ENCODE data around the gene ABCD1. TPM values are rescaled to one million over a fixed set of nuclear protein-coding genes. Genes with fewer than 3 reads are reported as not detected.

ABCD1 gene
- total and polyA plus RNA-seq, 7 experiments from 2014 or later, result 2.1 to 17.6 (median 7.3) TPM

GRCh38 chrX:153731117-153731844 lies 6.6 kb downstream of the ABCD1 start:
- Mint-ChIP-seq H3K4me3 (no peak overlapping the region), H3K4me1 (peaks cover 0 to 36% (median 19%) of the 10 kb centered on the region in 7 donors), H3K27me3 (no peaks in the 10 kb centered on the region), H3K36me3 (peaks cover 8 to 33% (median 18%) of the 10 kb centered on the region in 5 donors), H3K27ac (peak overlapping the region in 2 of 9 donors; percentile 53 to 54), H3K9me3 (peaks cover 0 to 11% (median 0%) of the 10 kb centered on the region in 11 donors)
- intact Hi-C loops (cut with micrococcal nuclease), result no loop called here
- no peak for ATAC-seq
- H3K27me3 ChIP-seq (ENCODE audit: control insufficient read depth in 2 of 2, insufficient read depth in 2 of 2, low read length in 2 of 2), result no peaks in the 10 kb centered on the region
- no peak overlapping the region for H3K4me3 ChIP-seq (ENCODE audit: low read length)
- POLR2A ChIA-PET, result no interaction called here
- CTCF ChIA-PET, result no interaction called here
- H3K4me1 ChIP-seq (ENCODE audit: control insufficient read depth in 2 of 2, insufficient read depth in 2 of 2, low read length in 2 of 2), result peaks cover 3 to 15% of the 10 kb centered on the region in 2 donors
- peaks cover 0 to 4% (median 0%) of the 10 kb centered on the region in 3 experiments for H3K36me3 ChIP-seq (ENCODE audit: control insufficient read depth in 2 of 3, insufficient read depth in 3 of 3, low read length in 3 of 3)
- H3K9me3 ChIP-seq (ENCODE audit: control insufficient read depth in 2 of 3, low read length in 3 of 3), result no peaks in the 10 kb centered on the region
- no peak for DNase-seq
- no peak overlapping the region for H3K27ac ChIP-seq (ENCODE audit: low read depth, low read length)

GRCh38 chrX:153731845-153732215 lies 7.2 kb downstream of the ABCD1 start:
- no peak overlapping the region for H3K27ac ChIP-seq (ENCODE audit: low read depth, low read length)
- H3K9me3 Mint-ChIP-seq, result peaks cover 0 to 11% (median 0%) of the 10 kb centered on the region in 11 donors

DNA sequence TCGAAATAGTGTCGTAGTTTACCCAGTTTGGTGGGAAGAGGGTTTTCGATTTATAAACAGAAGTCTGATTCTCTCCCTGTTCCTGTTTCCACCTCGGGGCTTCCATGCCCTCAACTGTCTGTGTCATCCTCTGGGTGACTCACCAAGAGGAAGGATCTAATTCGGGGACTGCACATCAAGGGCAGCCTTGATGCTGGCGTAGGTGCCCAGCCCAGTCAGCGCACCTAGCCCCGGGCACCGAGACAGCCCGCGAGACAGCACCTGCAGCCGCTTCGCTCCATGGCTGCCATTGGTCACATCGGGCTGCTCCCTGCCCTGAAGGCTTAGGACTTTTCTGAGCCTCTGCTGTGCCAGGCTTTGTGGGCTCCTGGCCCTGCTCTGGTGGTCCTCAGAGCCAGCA lies 7.7 kb downstream of the ABCD1 start:
- Mint-ChIP-seq H3K9me3 (peaks cover 0 to 11% (median 0%) of the 10 kb centered on the region in 11 donors), H3K27me3 (no peaks in the 10 kb centered on the region), H3K4me3 (no peak overlapping the region), H3K36me3 (peaks cover 8 to 33% (median 18%) of the 10 kb centered on the region in 5 donors), H3K4me1 (peaks cover 0 to 29% (median 12%) of the 10 kb centered on the region in 7 donors), H3K27ac (peak overlapping the region in 1 of 9 donors; percentile 62)
- no peaks in the 10 kb centered on the region for H3K27me3 ChIP-seq (ENCODE audit: control insufficient read depth in 2 of 2, insufficient read depth in 2 of 2, low read length in 2 of 2)
- intact Hi-C loops (cut with micrococcal nuclease), result no loop called here
- ATAC-seq, result peak; percentile 80
- no peak overlapping the region for H3K27ac ChIP-seq (ENCODE audit: low read depth, low read length)
- H3K9me3 ChIP-seq (ENCODE audit: control insufficient read depth in 2 of 3, low read length in 3 of 3), result no peaks in the 10 kb centered on the region
- H3K4me3 ChIP-seq (ENCODE audit: low read length), result no peak overlapping the region
- POLR2A ChIA-PET, result no interaction called here
- CTCF ChIA-PET, result no interaction called here
- H3K4me1 ChIP-seq (ENCODE audit: control insufficient read depth in 2 of 2, insufficient read depth in 2 of 2, low read length in 2 of 2), result peaks cover 0 to 5% of the 10 kb centered on the region in 2 donors
- DNase-seq, result no peak
- peaks cover 0 to 12% (median 0%) of the 10 kb centered on the region in 3 experiments for H3K36me3 ChIP-seq (ENCODE audit: control insufficient read depth in 2 of 3, insufficient read depth in 3 of 3, low read length in 3 of 3)

More at GRCh38 chrX:153731845-153732215, 7.2 kb downstream of the ABCD1 start:
- ChIA-PET CTCF (no interaction called here), POLR2A (no interaction called here)
- H3K36me3 Mint-ChIP-seq, result peaks cover 8 to 33% (median 18%) of the 10 kb centered on the region in 5 donors
- H3K4me1 Mint-ChIP-seq, result peaks cover 0 to 34% (median 17%) of the 10 kb centered on the region in 7 donors
- Histone ChIP-seq H3K4me3 (ENCODE audit: low read length) (no peak overlapping the region), H3K9me3 (ENCODE audit: control insufficient read depth in 2 of 3, low read length in 3 of 3) (no peaks in the 10 kb centered on the region), H3K27me3 (ENCODE audit: control insufficient read depth in 2 of 2, insufficient read depth in 2 of 2, low read length in 2 of 2) (no peaks in the 10 kb centered on the region), H3K36me3 (ENCODE audit: control insufficient read depth in 2 of 3, insufficient read depth in 3 of 3, low read length in 3 of 3) (peaks cover 0 to 8% (median 0%) of the 10 kb centered on the region in 3 experiments), H3K4me1 (ENCODE audit: control insufficient read depth in 2 of 2, insufficient read depth in 2 of 2, low read length in 2 of 2) (peaks cover 3 to 9% of the 10 kb centered on the region in 2 donors)
- no peak for DNase-seq
- no peak overlapping the region for H3K4me3 Mint-ChIP-seq
- intact Hi-C loops (cut with micrococcal nuclease), result no loop called here
- no peaks in the 10 kb centered on the region for H3K27me3 Mint-ChIP-seq
- H3K27ac Mint-ChIP-seq, result peak overlapping the region in 1 of 9 donors; percentile 54
- ATAC-seq, result no peak

DNA sequence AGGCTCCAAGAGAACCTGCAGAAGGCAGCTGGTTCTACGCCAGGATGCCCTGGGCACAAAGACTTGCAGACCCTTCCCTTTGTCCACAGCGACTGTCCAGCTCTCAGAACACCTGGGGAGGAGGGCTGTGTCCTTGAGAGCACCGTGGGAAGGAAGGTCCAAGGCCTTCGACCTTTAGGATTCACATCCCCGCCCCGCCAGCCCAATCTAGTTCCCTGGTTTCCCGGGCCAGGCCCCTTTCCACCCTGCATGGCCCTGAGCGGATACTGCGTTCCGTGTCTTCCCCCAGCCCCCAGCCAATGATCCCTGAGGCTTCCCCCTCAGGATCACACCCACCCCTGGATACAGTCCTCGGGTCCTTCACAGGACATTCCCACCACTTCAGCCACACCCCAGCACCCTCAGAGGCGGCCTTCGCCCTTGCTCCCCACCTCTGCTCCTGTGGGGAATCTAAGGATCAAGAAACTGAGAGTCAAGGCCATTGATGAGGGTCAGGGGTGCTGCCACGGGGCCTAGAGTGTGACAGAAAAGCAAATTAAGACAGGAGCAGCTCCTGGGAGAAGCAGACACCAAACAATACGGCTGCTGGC lies 9.1 kb downstream of the ABCD1 start:
- no peaks in the 10 kb centered on the region for H3K4me1 ChIP-seq (ENCODE audit: control insufficient read depth in 2 of 2, insufficient read depth in 2 of 2, low read length in 2 of 2)
- peaks cover 8 to 33% (median 18%) of the 10 kb centered on the region in 5 donors for H3K36me3 Mint-ChIP-seq
- H3K4me3 Mint-ChIP-seq, result no peak overlapping the region
- H3K27ac Mint-ChIP-seq, result peak overlapping the region in 1 of 9 donors; percentile 33
- H3K36me3 ChIP-seq (ENCODE audit: control insufficient read depth in 2 of 3, insufficient read depth in 3 of 3, low read length in 3 of 3), result peaks cover 0 to 12% (median 0%) of the 10 kb centered on the region in 3 experiments
- H3K27ac ChIP-seq (ENCODE audit: low read depth, low read length), result no peak overlapping the region
- intact Hi-C loops (cut with micrococcal nuclease), result no loop called here
- ChIA-PET POLR2A (no interaction called here), CTCF (no interaction called here)
- ATAC-seq (no peak), DNase-seq (no peak)
- H3K9me3 Mint-ChIP-seq, result peaks cover 0 to 11% (median 0%) of the 10 kb centered on the region in 11 donors
- no peak overlapping the region for H3K4me3 ChIP-seq (ENCODE audit: low read length)
- H3K9me3 ChIP-seq (ENCODE audit: control insufficient read depth in 2 of 3, low read length in 3 of 3), result no peaks in the 10 kb centered on the region
- H3K27me3 Mint-ChIP-seq, result no peaks in the 10 kb centered on the region
- H3K4me1 Mint-ChIP-seq, result peaks cover 0 to 25% (median 6%) of the 10 kb centered on the region in 7 donors
- no peaks in the 10 kb centered on the region for H3K27me3 ChIP-seq (ENCODE audit: control insufficient read depth in 2 of 2, insufficient read depth in 2 of 2, low read length in 2 of 2)

DNA sequence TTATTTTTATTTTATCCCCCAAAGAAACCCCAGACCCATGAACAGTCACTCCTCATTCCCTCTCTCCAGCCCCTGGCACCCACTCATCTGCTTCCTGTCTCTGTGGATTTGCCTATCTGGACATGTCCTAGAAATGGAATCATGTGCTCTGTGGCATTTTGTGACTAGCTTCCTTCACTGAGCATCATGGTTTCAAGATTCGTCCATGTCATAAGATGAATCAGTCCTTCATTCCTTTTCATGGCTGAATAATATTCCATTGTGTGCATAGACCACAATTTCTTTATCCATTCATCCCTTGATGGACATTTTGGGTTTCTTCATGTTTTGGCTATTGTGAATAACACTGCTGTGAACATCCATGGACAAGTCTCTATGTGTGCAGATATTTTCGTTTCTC lies 10.2 kb downstream of the ABCD1 start:
- no peaks in the 10 kb centered on the region for H3K27me3 Mint-ChIP-seq
- H3K4me1 Mint-ChIP-seq, result peaks cover 0 to 28% (median 16%) of the 10 kb centered on the region in 7 donors
- DNase-seq (no peak), ATAC-seq (no peak)
- CTCF ChIA-PET, result no interaction called here
- POLR2A ChIA-PET, result no interaction called here
- intact Hi-C loops (cut with micrococcal nuclease), result no loop called here
- peak overlapping the region in 1 of 9 donors; percentile 23 for H3K27ac Mint-ChIP-seq
- H3K4me3 Mint-ChIP-seq, result no peak overlapping the region
- no peak overlapping the region for H3K27ac ChIP-seq (ENCODE audit: low read depth, low read length)
- peaks cover 0 to 11% (median 0%) of the 10 kb centered on the region in 11 donors for H3K9me3 Mint-ChIP-seq
- H3K36me3 ChIP-seq (ENCODE audit: control insufficient read depth in 2 of 3, insufficient read depth in 3 of 3, low read length in 3 of 3), result peaks cover 0 to 8% (median 0%) of the 10 kb centered on the region in 3 experiments
- peaks cover 3 to 7% of the 10 kb centered on the region in 2 donors for H3K4me1 ChIP-seq (ENCODE audit: control insufficient read depth in 2 of 2, insufficient read depth in 2 of 2, low read length in 2 of 2)
- no peak overlapping the region for H3K4me3 ChIP-seq (ENCODE audit: low read length)
- peaks cover 8 to 29% (median 18%) of the 10 kb centered on the region in 5 donors for H3K36me3 Mint-ChIP-seq
- no peaks in the 10 kb centered on the region for H3K27me3 ChIP-seq (ENCODE audit: control insufficient read depth in 2 of 2, insufficient read depth in 2 of 2, low read length in 2 of 2)
- H3K9me3 ChIP-seq (ENCODE audit: control insufficient read depth in 2 of 3, low read length in 3 of 3), result no peaks in the 10 kb centered on the region

- H3K36me3 ChIP-seq (ENCODE audit: control insufficient read depth in 2 of 3, insufficient read depth in 3 of 3, low read length in 3 of 3), result peaks cover 0 to 8% (median 0%) of the 10 kb centered on the region in 3 experiments
- CTCF ChIA-PET, result no interaction called here
Measured at GRCh38 chrX:153735274-153735673, 10.6 kb downstream of the ABCD1 start.

More at GRCh38 chrX:153735274-153735673, 10.6 kb downstream of the ABCD1 start:
- H3K27ac ChIP-seq (ENCODE audit: low read depth, low read length), result no peak overlapping the region
- peaks cover 5 to 11% of the 10 kb centered on the region in 2 donors for H3K4me1 ChIP-seq (ENCODE audit: control insufficient read depth in 2 of 2, insufficient read depth in 2 of 2, low read length in 2 of 2)
- peaks cover 8 to 30% (median 18%) of the 10 kb centered on the region in 5 donors for H3K36me3 Mint-ChIP-seq
- no peak overlapping the region for H3K27ac Mint-ChIP-seq
- ATAC-seq (peak; percentile 67), DNase-seq (no peak)
- POLR2A ChIA-PET, result no interaction called here
- no peaks in the 10 kb centered on the region for H3K9me3 ChIP-seq (ENCODE audit: control insufficient read depth in 2 of 3, low read length in 3 of 3)
- H3K4me3 Mint-ChIP-seq, result no peak overlapping the region
- H3K4me3 ChIP-seq (ENCODE audit: low read length), result no peak overlapping the region
- peaks cover 0 to 11% (median 0%) of the 10 kb centered on the region in 11 donors for H3K9me3 Mint-ChIP-seq
- no peaks in the 10 kb centered on the region for H3K27me3 Mint-ChIP-seq
- no peaks in the 10 kb centered on the region for H3K27me3 ChIP-seq (ENCODE audit: control insufficient read depth in 2 of 2, insufficient read depth in 2 of 2, low read length in 2 of 2)
- H3K4me1 Mint-ChIP-seq, result peaks cover 0 to 32% (median 20%) of the 10 kb centered on the region in 7 donors
- intact Hi-C loops (cut with micrococcal nuclease), result no loop called here

Data from naive thymus-derived CD4-positive, alpha-beta T cell (primary cell).